HepG2 (cell line): ENCODE results near the gene PRIMPOL. TPM values are rescaled to one million over a fixed set of nuclear protein-coding genes. Genes with fewer than 3 reads are reported as not detected.

Experiments
- ATAC-seq: fragments of 200-7000 bp; cut with Tn5 transposase; 3 replicates; pipeline ENCODE4 v1.9.1; 2020; ENCODE audit warnings: mild to moderate bottlenecking, moderate library complexity
- BruUV-seq: library from RNA; stranded (reverse); fragments of 400-500 nt; replicated peaks from 2 replicates; lab custom pipeline; 2021; lab: Mats Ljungman, UMichigan
- CTCF ChIA-PET: fragments of 300-600 bp; formaldehyde crosslinking; extraction: SDS; loops from one replicate; lab custom pipeline; 2021; ENCODE audit warnings: low total read pairs, inconsistent platforms, low intra/inter-chr PET ratio; lab: Yijun Ruan, JAX
- POLR2A ChIA-PET: fragments of 350-600 bp; sonication (Branson Sonifier 250); formaldehyde crosslinking; loops from one replicate; lab custom pipeline; 2020; ENCODE audit warnings: antibody characterized with exemption, inconsistent platforms; lab: Yijun Ruan, JAX
- DNase-seq: peaks from one replicate; pipeline ENCODE4 v3.0.0-alpha.2; 2015; ENCODE audit warnings: low spot score
- FAIRE-seq: peaks from 3 replicates; lab custom pipeline; 2011; peaks lifted over from hg19 to GRCh38; lab: Jason Lieb, UNC
- H2AFZ ChIP-seq: one replicate; pipeline ENCODE4 v1.6.1; 2011; ENCODE audit warnings: low read length, inconsistent platforms
- H3K27ac ChIP-seq: fragments of 300-600 bp; 3 replicates; pipeline ENCODE4 v1.8.0; 2011; ENCODE audit warnings: mixed run types, mild to moderate bottlenecking, mixed read lengths, low read length, inconsistent platforms; ENCODE audit not compliant: insufficient read depth; ENCODE audit errors: extremely low read length
- H3K27me3 ChIP-seq, 2 experiments: fragments of 200-600 bp in 1 of 2; 2 replicates in 1 of 2; 3 replicates in 1 of 2; pipeline versions ENCODE4 v1.6.0 to v1.8.0; 2011; ENCODE audit warnings: low read length in 2 of 2, mild to moderate bottlenecking in 2 of 2, moderate library complexity in 2 of 2, inconsistent platforms in 1 of 2; ENCODE audit not compliant: insufficient read depth in 2 of 2, control insufficient read depth in 1 of 2
- H3K36me3 ChIP-seq, 2 experiments: fragments of 200-600 bp in 1 of 2; replicated peaks in 1 of 2; 2 replicates in 1 of 2; 3 replicates in 1 of 2; pipeline versions ENCODE4 v1.5.1 to v1.8.0; 2011; ENCODE audit warnings: low read length in 2 of 2, inconsistent platforms in 1 of 2; ENCODE audit not compliant: insufficient read depth in 2 of 2, control insufficient read depth in 1 of 2
- H3K4me1 ChIP-seq: 2 replicates; pipeline ENCODE4 v1.5.1; 2012; ENCODE audit warnings: low read length, inconsistent platforms; ENCODE audit not compliant: insufficient read depth
- H3K4me2 ChIP-seq: 2 replicates; pipeline ENCODE4 v1.6.0; 2011; ENCODE audit warnings: low read depth, low read length, inconsistent platforms
- H3K4me3 ChIP-seq, 3 experiments: fragments of 200-600 bp in 1 of 3; sonication (generic), shearing (Covaris generic) in 1 of 3; replicated peaks in 1 of 3; 2 replicates each; pipeline ENCODE4 v1.5.1; 2011 to 2016; ENCODE audit warnings: low read length in 3 of 3, inconsistent platforms in 2 of 3, low read depth in 2 of 3, mild to moderate bottlenecking in 2 of 3, control low read depth in 1 of 3, mixed read lengths in 1 of 3; ENCODE audit not compliant: insufficient read depth in 1 of 3
- H3K79me2 ChIP-seq: one replicate; pipeline ENCODE4 v1.6.1; 2011; ENCODE audit warnings: low read length, inconsistent platforms; ENCODE audit not compliant: insufficient read depth
- H3K9ac ChIP-seq: 2 replicates; pipeline ENCODE4 v1.6.0; 2011; ENCODE audit warnings: mild to moderate bottlenecking, low read depth, low read length, inconsistent platforms; ENCODE audit not compliant: insufficient read depth
- H3K9me3 ChIP-seq: 2 replicates; pipeline ENCODE4 v1.5.1; 2012; ENCODE audit warnings: mild to moderate bottlenecking, low read length
- H4K20me1 ChIP-seq: 2 replicates; pipeline ENCODE4 v1.6.0; 2011; ENCODE audit warnings: inconsistent platforms, mild to moderate bottlenecking, low read length, moderate library complexity; ENCODE audit not compliant: insufficient read depth
- ARID2 ChIP-seq: sonication (generic); formaldehyde crosslinking; IDR thresholded peaks from 2 replicates; pipeline ENCODE4 v1.8.1; 2022; ENCODE audit warnings: mild to moderate bottlenecking, missing genetic modification reagents, borderline replicate concordance
- MXI1 ChIP-seq: IDR thresholded peaks from 3 replicates; pipeline ENCODE4 v1.6.1; 2012; ENCODE audit warnings: low read depth, low read length, inconsistent platforms, borderline replicate concordance
- NRL ChIP-seq: sonication (generic); formaldehyde crosslinking; IDR thresholded peaks from 2 replicates; pipeline ENCODE4 v1.5.0; 2020; ENCODE audit warnings: missing genetic modification reagents, mild to moderate bottlenecking, moderate library complexity, borderline replicate concordance
- PAX8 ChIP-seq: sonication (generic); formaldehyde crosslinking; IDR thresholded peaks from 2 replicates; pipeline ENCODE4 v1.8.0; 2022; ENCODE audit warnings: mild to moderate bottlenecking, missing genetic modification reagents, borderline replicate concordance
- POLR2AphosphoS5 ChIP-seq: IDR thresholded peaks from 2 replicates; pipeline ENCODE4 v1.6.1; 2012; ENCODE audit warnings: low read depth, low read length
- SALL2 ChIP-seq: sonication (generic); formaldehyde crosslinking; IDR thresholded peaks from 2 replicates; pipeline ENCODE4 v1.8.1; 2023; ENCODE audit warnings: mild to moderate bottlenecking, missing genetic modification reagents, inconsistent platforms
- TAF15 ChIP-seq: fragments of 200-400 bp; formaldehyde crosslinking; IDR thresholded peaks from one replicate; pipeline ENCODE4 v1.6.1; 2018; ENCODE audit warnings: mild to moderate bottlenecking, low read depth, low read length; ENCODE audit not compliant: poor library complexity, severe bottlenecking
- YEATS2 ChIP-seq: sonication (generic); formaldehyde crosslinking; IDR thresholded peaks from 2 replicates; pipeline ENCODE4 v1.4.0; 2020; ENCODE audit warnings: missing genetic modification reagents, borderline replicate concordance
- ZNF207 ChIP-seq: fragments of 450-650 bp; IDR thresholded peaks from 2 replicates; pipeline ENCODE4 v1.6.1; 2016; ENCODE audit warnings: antibody characterized with exemption, borderline replicate concordance
- ZNF292 ChIP-seq: sonication (generic); formaldehyde crosslinking; IDR thresholded peaks from 2 replicates; pipeline ENCODE4 v1.8.1; 2022; ENCODE audit warnings: mild to moderate bottlenecking, low read depth, missing genetic modification reagents, borderline replicate concordance
- ZNF501 ChIP-seq: sonication (generic); formaldehyde crosslinking; IDR thresholded peaks from 2 replicates; pipeline ENCODE4 v1.5.1; 2020; ENCODE audit warnings: mild to moderate bottlenecking, moderate library complexity, missing genetic modification reagents
- ZNF530 ChIP-seq: sonication (generic); formaldehyde crosslinking; IDR thresholded peaks from 2 replicates; pipeline ENCODE4 v1.5.0; 2020; ENCODE audit warnings: low read depth, mild to moderate bottlenecking, missing genetic modification reagents
- ZNF567 ChIP-seq: sonication (generic); formaldehyde crosslinking; IDR thresholded peaks from 2 replicates; pipeline ENCODE4 v1.8.1; 2023; ENCODE audit warnings: mild to moderate bottlenecking, missing genetic modification reagents, borderline replicate concordance
- ZNF607 ChIP-seq: sonication (generic); formaldehyde crosslinking; IDR thresholded peaks from 2 replicates; pipeline ENCODE4 v1.5.1; 2020; ENCODE audit warnings: missing genetic modification reagents, mild to moderate bottlenecking, borderline replicate concordance
- ZNF616 ChIP-seq: sonication (generic); formaldehyde crosslinking; IDR thresholded peaks from 2 replicates; pipeline ENCODE4 v1.5.0; 2020; ENCODE audit warnings: low read depth, mild to moderate bottlenecking, missing genetic modification reagents
- ZNF709 ChIP-seq: sonication (generic); formaldehyde crosslinking; IDR thresholded peaks from 2 replicates; pipeline ENCODE4 v1.5.0; 2020; ENCODE audit warnings: mild to moderate bottlenecking, missing genetic modification reagents
- ZNF850 ChIP-seq: sonication (generic); formaldehyde crosslinking; conservative IDR thresholded peaks from 2 replicates; pipeline ENCODE4 v1.9.0; 2021; ENCODE audit warnings: mild to moderate bottlenecking, missing genetic modification reagents
- ZSCAN30 ChIP-seq: sonication (generic); formaldehyde crosslinking; IDR thresholded peaks from 2 replicates; pipeline ENCODE4 v1.5.0; 2020; ENCODE audit warnings: mild to moderate bottlenecking, missing genetic modification reagents
- WGBS: methylation state at CpG from one replicate; pipeline ENCODE4 v1.1.6; 2017; ENCODE audit warnings: low lambda C conversion rate; 5-methylcytosine and 5-hydroxymethylcytosine counted together
- in situ Hi-C: cut with HindIII; loops from 2 replicates; pipeline ENCODE4 v1.10.0; 2017; ENCODE audit warnings: low pct_unique_long_range_greater_than_20kb; ENCODE audit not compliant: extremely low pct_ligation_motif_present
- intact Hi-C: fragments of 100-400 bp; cut with micrococcal nuclease; formaldehyde crosslinking; loops from one replicate; pipeline ENCODE4 v1.10.0; 2022; ENCODE audit not compliant: unreplicated experiment
- polyA plus RNA-seq, 8 experiments: library from polyadenylated mRNA; depleted of rRNA in 3 of 8; stranded (reverse) in 7 of 8; unstranded in 1 of 8; fragments of >200 nt; fragmentation: Illumina TruSeq in 4 of 8; extraction: Trizol in 4 of 8; gene quantifications; 2 replicates each; pipeline versions ENCODE4 v1.2.1 to v1.2.3, GENCODE V29; 2011 to 2016; ENCODE audit warnings: low read depth in 4 of 8, missing spikeins in 1 of 8, mixed read lengths in 1 of 8; ENCODE audit not compliant: insufficient read depth in 1 of 8
- total RNA-seq, 5 experiments: library from RNA; depleted of rRNA; stranded (reverse); fragments of >200 nt; fragmentation: Illumina TruSeq; extraction: Trizol; gene quantifications; 2 replicates each; pipeline ENCODE4 v1.2.3, GENCODE V29; 2016; ENCODE audit warnings: low read depth in 1 of 5
- TF ChIP-seq, protein P1 (sequence below): sonication (generic); formaldehyde crosslinking; IDR thresholded peaks from 2 replicates; pipeline ENCODE4 v1.5.1; 2020; ENCODE audit warnings: missing genetic modification reagents, mild to moderate bottlenecking, borderline replicate concordance
- TF ChIP-seq, protein P2 (sequence below): sonication (generic); formaldehyde crosslinking; conservative IDR thresholded peaks from 2 replicates; pipeline ENCODE4 v1.5.0; 2020; ENCODE audit warnings: missing genetic modification reagents
- TF ChIP-seq, protein P3 (sequence below): sonication (generic); formaldehyde crosslinking; IDR thresholded peaks from 2 replicates; pipeline ENCODE4 v1.8.0; 2023; ENCODE audit warnings: mild to moderate bottlenecking, missing genetic modification reagents

The PRIMPOL gene
- total and polyA plus RNA-seq, 2 of the 13 experiments (the other 11 are each of a cell fraction or from before 2014, with no cell fraction given) = 7.3 to 11.0 TPM

DNA sequence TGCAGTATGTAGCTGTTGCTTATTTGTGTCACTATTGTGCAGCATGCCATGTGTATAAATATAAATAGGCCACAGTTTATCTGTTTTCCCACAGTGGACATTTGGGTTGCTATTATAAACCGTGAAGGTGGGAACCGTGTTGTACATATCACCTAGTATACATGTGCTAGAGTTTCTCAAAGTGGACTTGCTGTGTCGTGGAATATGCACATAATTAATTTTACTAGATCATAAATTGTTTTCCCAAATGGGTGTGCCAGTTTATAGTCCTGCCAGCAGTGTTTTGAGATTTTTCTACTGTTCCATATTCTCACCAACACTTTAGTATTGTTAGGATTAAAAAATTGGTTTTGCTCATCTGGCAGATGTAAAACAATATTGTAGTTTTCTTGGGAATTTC lies 38.5 kb downstream of the PRIMPOL start (continued):
- TF ChIP-seq ZNF607 (no peak), ZNF501 (CRISPR knock-in tag) (no peak), ZNF292 (CRISPR knock-in tag) (no peak), ZNF530 (CRISPR knock-in tag) (no peak), ZSCAN30 (CRISPR knock-in tag) (no peak), TAF15 (no peak), YEATS2 (CRISPR knock-in tag) (no peak), ZNF709 (CRISPR knock-in tag) (no peak), ZNF207 (no peak), ZNF616 (CRISPR knock-in tag) (no peak), PAX8 (CRISPR knock-in tag) (no peak), MXI1 (no peak)
- TF ChIP-seq, protein P1, sequence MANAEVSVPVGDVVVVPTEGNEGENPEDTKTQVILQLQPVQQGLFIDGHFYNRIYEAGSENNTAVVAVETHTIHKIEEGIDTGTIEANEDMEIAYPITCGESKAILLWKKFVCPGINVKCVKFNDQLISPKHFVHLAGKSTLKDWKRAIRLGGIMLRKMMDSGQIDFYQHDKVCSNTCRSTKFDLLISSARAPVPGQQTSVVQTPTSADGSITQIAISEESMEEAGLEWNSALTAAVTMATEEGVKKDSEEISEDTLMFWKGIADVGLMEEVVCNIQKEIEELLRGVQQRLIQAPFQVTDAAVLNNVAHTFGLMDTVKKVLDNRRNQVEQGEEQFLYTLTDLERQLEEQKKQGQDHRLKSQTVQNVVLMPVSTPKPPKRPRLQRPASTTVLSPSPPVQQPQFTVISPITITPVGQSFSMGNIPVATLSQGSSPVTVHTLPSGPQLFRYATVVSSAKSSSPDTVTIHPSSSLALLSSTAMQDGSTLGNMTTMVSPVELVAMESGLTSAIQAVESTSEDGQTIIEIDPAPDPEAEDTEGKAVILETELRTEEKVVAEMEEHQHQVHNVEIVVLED (CRISPR knock-in tag) = no peak

DNA sequence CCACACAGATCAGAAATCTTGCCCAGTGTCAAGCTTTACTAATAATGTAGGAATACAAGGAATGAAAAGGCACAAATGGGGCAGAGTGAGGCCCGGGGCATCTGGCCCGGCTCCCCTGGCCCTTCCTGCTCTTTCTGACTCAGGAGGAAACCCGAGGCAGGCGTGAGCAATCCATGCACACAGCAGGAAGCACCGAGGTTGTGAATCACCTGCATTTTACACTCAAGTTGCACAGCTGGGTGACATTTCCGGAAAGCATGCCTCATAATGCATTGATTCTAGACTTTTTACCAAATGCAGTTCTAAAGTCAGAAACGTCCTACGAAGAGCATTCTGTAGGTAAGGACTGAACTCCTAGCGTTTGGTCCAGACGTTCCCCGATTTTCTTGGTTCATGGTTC lies 38.9 kb downstream of the PRIMPOL start:
- in situ Hi-C loops = no loop called here
- H3K4me3 ChIP-seq = no peak overlapping the region
- DNase-seq = no peak
- ChIA-PET CTCF (no interaction called here), POLR2A (no interaction called here)
- no peak for ATAC-seq
- H3K4me2 ChIP-seq = no peak overlapping the region
- H3K79me2 ChIP-seq = no peaks in the 10 kb centered on the region
- no peak overlapping the region for H3K9ac ChIP-seq
- H3K4me1 ChIP-seq = no peaks in the 10 kb centered on the region
- WGBS = 92% methylated on average over 11 of the region's 11 CpGs
- H4K20me1 ChIP-seq = no peaks in the 10 kb centered on the region
- no peak overlapping the region for H3K27ac ChIP-seq
- intact Hi-C loops = no loop called here
- no peaks in the 10 kb centered on the region; a peak in 1 of 5 replicates for H3K27me3 ChIP-seq
- no peak overlapping the region for H2AFZ ChIP-seq
- H3K9me3 ChIP-seq = no peaks in the 10 kb centered on the region
- no peak for FAIRE-seq
- H3K36me3 ChIP-seq = no peaks in the 10 kb centered on the region; a peak in 2 of 5 replicates
- BruUV-seq = no TSS peak
- TF ChIP-seq ZNF567 (CRISPR knock-in tag) = no peak
- no peak for TF ChIP-seq ZNF850 (CRISPR knock-in tag)
- TF ChIP-seq POLR2AphosphoS5 = no peak
- TF ChIP-seq, protein P2, sequence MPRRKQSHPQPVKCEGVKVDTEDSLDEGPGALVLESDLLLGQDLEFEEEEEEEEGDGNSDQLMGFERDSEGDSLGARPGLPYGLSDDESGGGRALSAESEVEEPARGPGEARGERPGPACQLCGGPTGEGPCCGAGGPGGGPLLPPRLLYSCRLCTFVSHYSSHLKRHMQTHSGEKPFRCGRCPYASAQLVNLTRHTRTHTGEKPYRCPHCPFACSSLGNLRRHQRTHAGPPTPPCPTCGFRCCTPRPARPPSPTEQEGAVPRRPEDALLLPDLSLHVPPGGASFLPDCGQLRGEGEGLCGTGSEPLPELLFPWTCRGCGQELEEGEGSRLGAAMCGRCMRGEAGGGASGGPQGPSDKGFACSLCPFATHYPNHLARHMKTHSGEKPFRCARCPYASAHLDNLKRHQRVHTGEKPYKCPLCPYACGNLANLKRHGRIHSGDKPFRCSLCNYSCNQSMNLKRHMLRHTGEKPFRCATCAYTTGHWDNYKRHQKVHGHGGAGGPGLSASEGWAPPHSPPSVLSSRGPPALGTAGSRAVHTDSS (CRISPR knock-in tag) = no peak
- TF ChIP-seq SALL2 (CRISPR knock-in tag) = no peak
- TF ChIP-seq ARID2 (CRISPR knock-in tag) = no peak
- TF ChIP-seq NRL = no peak
- TF ChIP-seq, protein P3, sequence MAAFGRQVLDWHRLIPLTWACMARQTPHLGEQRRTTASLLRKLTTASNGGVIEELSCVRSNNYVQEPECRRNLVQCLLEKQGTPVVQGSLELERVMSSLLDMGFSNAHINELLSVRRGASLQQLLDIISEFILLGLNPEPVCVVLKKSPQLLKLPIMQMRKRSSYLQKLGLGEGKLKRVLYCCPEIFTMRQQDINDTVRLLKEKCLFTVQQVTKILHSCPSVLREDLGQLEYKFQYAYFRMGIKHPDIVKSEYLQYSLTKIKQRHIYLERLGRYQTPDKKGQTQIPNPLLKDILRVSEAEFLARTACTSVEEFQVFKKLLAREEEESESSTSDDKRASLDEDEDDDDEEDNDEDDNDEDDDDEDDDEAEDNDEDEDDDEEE (CRISPR knock-in tag) = no peak
